ENCODE data around the gene SSMEM1.

DNA sequence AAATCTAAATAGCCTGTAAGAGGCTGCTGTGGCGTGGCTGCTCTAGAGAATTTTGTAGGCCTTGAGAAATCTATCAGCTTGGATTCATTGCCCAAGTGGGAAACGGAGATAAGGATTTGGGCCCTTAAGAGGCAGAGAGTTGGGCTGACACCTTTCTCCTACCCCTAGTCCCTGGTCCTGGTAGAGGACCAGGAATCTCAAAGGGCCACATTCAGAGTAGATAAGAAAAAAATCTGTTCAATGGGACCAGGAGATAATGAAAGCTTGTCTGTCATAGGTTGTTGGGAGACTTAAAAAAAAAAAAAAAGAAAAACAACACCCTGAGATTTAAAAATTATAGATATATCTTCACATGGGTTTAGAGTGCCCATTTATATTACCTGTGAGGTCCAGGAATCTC, 20.3 kb upstream of the SSMEM1 start:
- TF ChIP-seq, protein P1, sequence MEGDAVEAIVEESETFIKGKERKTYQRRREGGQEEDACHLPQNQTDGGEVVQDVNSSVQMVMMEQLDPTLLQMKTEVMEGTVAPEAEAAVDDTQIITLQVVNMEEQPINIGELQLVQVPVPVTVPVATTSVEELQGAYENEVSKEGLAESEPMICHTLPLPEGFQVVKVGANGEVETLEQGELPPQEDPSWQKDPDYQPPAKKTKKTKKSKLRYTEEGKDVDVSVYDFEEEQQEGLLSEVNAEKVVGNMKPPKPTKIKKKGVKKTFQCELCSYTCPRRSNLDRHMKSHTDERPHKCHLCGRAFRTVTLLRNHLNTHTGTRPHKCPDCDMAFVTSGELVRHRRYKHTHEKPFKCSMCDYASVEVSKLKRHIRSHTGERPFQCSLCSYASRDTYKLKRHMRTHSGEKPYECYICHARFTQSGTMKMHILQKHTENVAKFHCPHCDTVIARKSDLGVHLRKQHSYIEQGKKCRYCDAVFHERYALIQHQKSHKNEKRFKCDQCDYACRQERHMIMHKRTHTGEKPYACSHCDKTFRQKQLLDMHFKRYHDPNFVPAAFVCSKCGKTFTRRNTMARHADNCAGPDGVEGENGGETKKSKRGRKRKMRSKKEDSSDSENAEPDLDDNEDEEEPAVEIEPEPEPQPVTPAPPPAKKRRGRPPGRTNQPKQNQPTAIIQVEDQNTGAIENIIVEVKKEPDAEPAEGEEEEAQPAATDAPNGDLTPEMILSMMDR (IDR thresholded peaks at IDR 0.05), result no peak
- TF ChIP-seq POLR2A (IDR thresholded peaks at IDR 0.05), result no peak

All from thyroid gland (tissue), 4 donors.